SK-N-SH (cell line): ENCODE data around the gene HIPK2.

ENCODE experiments used
- CTCF ChIP-seq: fragments of 200-600 bp; sonication (generic); IDR thresholded peaks from 2 replicates; pipeline ENCODE4 v1.6.1; 2017; ENCODE audit warnings: antibody characterized with exemption, mild to moderate bottlenecking, moderate library complexity
- RAD21 ChIP-seq: IDR thresholded peaks from 2 replicates; pipeline ENCODE4 v1.6.1; 2012; ENCODE audit warnings: mild to moderate bottlenecking, low read length
- REST ChIP-seq: IDR thresholded peaks from 2 replicates; pipeline ENCODE4 v1.6.1; 2012; ENCODE audit warnings: mild to moderate bottlenecking, low read depth, low read length, moderate library complexity
- SMC3 ChIP-seq: IDR thresholded peaks from 2 replicates; pipeline ENCODE4 v1.6.1; 2012; ENCODE audit warnings: low read depth, low read length, improper control_type of control experiment
- TAF1 ChIP-seq: IDR thresholded peaks from 2 replicates; pipeline ENCODE4 v1.6.1; 2012; ENCODE audit warnings: low read depth, mild to moderate bottlenecking, low read length, moderate library complexity, borderline replicate concordance

- TF ChIP-seq CTCF: no peak
- no peak for TF ChIP-seq TAF1
- no peak for TF ChIP-seq SMC3
- no peak for TF ChIP-seq RAD21
- TF ChIP-seq REST: no peak
These were observed 211.7 kb downstream of the HIPK2 start for GRCh38 chr7:139566075-139566474.
